A673 (cell line): ENCODE data around the gene ABHD8.

ENCODE experiments used
- EZH2 ChIP-seq: fragments of 200-600 bp; sonication (generic); IDR thresholded peaks from 2 replicates; pipeline ENCODE4 v1.6.1; 2017; ENCODE audit warnings: borderline replicate concordance, low read depth, mild to moderate bottlenecking, mixed read lengths, antibody characterized with exemption, low read length; ENCODE audit not compliant: poor library complexity, severe bottlenecking
- TF ChIP-seq, protein P1 (sequence below): fragments of 300-800, 200-600 bp; sonication (generic); conservative IDR thresholded peaks from 2 replicates; pipeline ENCODE4 v1.5.1; 2017; ENCODE audit warnings: low read depth, mild to moderate bottlenecking, antibody characterized with exemption, low read length, moderate library complexity, mixed read lengths

DNA sequence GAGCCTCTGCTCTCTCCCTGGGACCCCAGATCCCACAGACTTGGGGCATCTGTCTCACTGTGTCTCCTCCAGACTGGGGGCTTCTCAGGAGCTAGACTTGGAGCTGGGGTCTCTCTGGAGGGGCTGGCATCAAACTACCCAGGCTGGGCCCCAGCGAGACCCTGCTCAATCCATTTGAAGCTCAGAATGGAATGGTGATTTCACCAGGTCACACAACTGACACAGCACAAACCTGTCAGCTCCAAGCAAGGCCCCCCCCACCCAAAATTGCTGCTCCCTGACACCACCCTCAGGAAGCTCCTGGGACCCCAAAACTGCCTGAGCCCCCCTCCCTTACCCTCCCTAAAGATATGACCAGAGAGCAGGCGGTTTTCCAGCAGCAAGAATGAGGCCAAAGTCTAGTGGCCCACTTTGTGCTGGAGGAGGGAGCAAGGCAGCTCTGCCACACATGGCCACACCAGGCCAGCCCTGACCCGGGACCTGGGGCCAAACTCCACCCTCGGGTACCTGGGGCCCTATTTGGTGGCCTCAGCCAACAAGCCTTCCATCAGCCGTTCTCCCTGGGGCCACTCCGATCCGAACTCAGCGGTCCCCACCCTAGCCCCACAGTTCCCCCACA is 59.9 kb downstream of the ABHD8 start:
- TF ChIP-seq, protein P1, sequence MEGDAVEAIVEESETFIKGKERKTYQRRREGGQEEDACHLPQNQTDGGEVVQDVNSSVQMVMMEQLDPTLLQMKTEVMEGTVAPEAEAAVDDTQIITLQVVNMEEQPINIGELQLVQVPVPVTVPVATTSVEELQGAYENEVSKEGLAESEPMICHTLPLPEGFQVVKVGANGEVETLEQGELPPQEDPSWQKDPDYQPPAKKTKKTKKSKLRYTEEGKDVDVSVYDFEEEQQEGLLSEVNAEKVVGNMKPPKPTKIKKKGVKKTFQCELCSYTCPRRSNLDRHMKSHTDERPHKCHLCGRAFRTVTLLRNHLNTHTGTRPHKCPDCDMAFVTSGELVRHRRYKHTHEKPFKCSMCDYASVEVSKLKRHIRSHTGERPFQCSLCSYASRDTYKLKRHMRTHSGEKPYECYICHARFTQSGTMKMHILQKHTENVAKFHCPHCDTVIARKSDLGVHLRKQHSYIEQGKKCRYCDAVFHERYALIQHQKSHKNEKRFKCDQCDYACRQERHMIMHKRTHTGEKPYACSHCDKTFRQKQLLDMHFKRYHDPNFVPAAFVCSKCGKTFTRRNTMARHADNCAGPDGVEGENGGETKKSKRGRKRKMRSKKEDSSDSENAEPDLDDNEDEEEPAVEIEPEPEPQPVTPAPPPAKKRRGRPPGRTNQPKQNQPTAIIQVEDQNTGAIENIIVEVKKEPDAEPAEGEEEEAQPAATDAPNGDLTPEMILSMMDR: no peak
- TF ChIP-seq EZH2: no peak
